HG02870 (cell line): ENCODE measurements around the gene AKR1E2.
"Not testable (repeated sequence)": the region's sequence is repeated elsewhere in the genome, so short reads cannot be mapped to it uniquely, and the experiment has no call there.

Source experiments
- ATAC-seq: cut with Tn5 transposase; IDR thresholded peaks from one replicate; pipeline ENCODE4 v1.9.1; 2021; ENCODE audit warnings: mild to moderate bottlenecking, moderate library complexity; ENCODE audit not compliant: unreplicated experiment

AKR1E2 gene

GRCh38 chr10:4813023-4813422, 13.0 kb upstream of the AKR1E2 start:
- ATAC-seq, result no peak

DNA sequence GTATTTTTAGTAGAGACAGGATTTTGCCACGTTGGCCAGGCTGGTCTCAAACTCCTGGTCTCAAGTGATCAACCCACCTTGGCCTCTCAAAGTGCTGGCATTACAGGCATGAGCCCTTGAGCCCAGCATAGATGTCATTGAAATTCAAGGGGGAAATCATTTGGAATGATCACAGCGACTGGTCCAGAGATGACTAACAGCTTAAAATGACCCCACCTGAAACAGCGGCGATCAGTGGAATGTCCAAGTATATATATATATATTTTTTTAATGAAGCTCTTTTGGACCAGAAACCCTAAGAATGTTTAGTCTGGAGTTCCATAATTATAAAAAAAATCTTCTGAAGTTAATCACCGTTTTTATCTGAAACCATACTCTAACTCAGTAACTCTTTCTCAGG, 12.5 kb upstream of the AKR1E2 start:
- no peak for ATAC-seq

GRCh38 chr10:4815646-4816180, 10.3 kb upstream of the AKR1E2 start:
- ATAC-seq, result not testable (repeated sequence)

DNA sequence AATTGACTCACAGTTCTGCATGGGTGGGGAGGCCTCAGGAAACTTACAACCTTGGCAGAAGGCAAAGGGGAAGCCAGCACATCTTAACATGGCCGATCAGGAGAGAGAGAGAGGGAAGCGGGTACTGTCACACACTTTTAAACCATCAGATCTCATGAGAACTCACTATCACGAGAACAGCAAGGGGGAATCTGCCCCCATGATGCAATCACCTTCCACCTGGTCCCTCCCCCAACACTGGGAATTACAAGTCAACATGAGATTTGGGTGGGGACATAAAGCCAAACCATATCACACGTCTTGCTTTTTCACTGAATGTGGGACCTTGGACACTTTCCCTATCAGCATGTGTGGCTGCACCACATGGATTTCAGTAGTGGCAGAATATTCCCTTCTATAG, 9.0 kb upstream of the AKR1E2 start:
- no peak for ATAC-seq

DNA sequence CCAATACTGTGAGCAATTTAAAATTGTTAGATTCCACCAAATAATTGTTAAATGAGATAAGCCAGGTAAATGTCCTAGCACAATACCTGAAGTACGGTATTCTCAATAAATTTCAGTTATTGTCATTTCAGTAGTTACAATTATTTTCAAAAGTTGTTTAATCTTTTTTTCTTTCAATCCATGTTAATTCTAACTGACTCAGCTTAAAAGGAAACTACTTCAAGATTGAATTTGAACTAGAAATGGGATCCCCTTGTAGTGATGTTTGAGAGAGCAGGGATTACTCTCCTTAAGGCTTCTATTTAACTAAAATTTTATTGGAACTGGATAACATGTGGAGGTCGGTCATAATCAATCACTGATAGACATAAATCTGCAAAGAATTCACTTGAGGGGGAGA, 6.9 kb upstream of the AKR1E2 start:
- ATAC-seq, result no peak

- ATAC-seq, result no peak
Observed at GRCh38 chr10:4819707-4820106, 6.3 kb upstream of the AKR1E2 start.

GRCh38 chr10:4820804-4821401, 5.1 kb upstream of the AKR1E2 start:
- ATAC-seq, result no peak

GRCh38 chr10:4822208-4822607, 3.8 kb upstream of the AKR1E2 start:
- no peak for ATAC-seq

GRCh38 chr10:4824791-4825310, 1.2 kb upstream of the AKR1E2 start:
- no peak for ATAC-seq

DNA sequence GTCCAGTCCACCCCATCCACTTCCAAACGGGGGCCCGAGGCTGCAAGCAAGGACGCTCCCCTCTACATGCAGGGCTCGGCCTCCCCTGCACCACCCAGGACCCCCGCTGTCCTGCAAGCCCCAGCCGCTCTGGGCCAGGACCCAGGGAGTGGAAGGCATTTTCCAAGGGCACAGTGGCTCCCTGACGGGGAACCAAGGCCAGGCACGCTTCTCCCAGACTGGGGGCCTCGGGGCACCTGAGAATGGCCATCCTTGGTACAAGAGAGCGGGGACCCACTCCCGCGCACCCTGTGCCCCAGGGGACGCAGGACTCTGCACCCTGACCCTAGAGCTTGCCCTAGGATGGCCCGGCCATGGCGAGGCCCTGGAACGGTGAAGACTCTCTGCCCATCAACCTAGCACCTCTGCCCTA, 545 bp upstream of the AKR1E2 start:
- no peak for ATAC-seq

DNA sequence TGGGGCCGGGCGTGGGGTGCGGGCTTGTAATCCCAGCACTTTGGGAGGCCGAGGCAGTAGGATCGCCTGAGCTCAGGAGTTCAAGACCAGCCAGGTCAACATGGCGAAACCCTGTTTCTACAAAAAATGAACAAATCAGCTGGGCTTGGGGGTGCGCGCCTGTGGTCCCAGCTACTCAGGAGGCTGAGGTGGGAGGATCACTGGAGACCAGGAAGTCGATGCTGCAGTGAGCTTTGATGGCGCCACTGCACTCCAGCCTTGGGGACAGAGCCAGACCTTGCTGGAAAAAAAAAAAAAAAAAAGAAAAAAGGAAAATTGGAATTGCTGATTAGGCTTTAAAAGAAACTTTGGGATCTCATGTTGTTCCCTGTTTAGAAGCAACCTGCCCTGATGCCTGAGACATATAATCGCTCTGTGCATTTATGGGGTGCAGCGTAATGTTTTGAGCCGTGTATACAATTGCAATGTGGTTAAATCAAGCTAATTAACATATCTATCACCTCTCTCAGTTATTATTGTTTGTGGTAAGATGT, 851 bp downstream of the AKR1E2 start:
- no peak for ATAC-seq

GRCh38 chr10:4828005-4828404, 2.0 kb downstream of the AKR1E2 start:
- no peak for ATAC-seq

- no peak for ATAC-seq
Observed at GRCh38 chr10:4830551-4830950, 4.5 kb downstream of the AKR1E2 start.

DNA sequence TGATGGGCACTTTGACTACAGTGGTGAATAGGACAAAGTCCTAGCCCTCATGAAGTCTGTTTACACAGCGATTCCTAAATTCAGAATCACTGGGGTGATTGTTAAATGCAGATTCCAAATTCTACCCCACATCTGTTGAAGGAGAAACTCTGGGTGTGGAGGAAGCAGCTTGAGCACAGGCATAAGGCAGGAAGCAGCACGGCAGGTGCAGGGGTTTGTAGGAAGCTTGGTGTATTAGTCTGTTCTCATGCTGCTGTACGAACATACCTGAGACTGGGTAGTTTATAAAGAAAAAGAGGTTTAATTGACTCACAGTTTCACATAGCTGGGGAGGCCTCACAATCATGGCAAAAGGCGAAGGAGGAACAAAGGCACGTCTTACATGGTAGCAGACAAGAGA, 5.1 kb downstream of the AKR1E2 start:
- ATAC-seq, result no peak

DNA sequence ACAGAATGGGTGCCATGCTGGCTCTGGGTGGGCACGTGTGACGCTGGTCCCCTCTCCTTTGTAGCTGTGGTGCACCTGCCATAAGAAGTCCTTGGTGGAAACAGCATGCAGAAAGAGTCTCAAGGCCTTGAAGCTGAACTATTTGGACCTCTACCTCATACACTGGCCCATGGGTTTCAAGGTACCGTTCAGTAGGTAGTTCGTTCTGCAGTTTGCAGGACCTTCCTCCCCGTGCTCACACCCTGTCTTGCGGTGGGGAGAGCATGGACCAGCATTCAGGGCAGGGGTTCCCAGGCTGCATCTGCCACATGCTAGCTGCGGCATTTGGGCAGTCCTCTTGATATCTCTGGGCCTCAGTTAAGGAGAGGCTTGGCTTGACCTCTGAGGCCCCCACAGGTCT, 7.3 kb downstream of the AKR1E2 start:
- ATAC-seq, result no peak

GRCh38 chr10:4834898-4835405, 8.9 kb downstream of the AKR1E2 start:
- no peak for ATAC-seq

DNA sequence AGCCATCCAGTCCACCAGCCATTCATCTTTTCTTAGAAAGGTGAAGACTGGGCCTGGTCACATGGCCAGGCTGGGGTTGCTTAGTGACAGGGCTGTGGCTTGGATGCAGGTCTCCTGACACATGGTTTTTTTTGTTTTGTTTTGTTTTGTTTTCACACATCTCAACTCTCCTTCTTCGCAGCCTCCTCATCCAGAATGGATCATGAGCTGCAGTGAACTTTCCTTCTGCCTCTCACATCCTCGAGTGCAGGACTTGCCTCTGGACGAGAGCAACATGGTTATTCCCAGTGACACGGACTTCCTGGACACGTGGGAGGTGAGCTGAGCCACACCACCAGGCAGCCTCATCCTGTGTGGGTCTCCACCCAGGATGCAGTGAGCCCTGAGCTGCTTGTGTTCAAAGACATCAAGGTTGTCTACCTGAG, 9.5 kb downstream of the AKR1E2 start:
- no peak for ATAC-seq

DNA sequence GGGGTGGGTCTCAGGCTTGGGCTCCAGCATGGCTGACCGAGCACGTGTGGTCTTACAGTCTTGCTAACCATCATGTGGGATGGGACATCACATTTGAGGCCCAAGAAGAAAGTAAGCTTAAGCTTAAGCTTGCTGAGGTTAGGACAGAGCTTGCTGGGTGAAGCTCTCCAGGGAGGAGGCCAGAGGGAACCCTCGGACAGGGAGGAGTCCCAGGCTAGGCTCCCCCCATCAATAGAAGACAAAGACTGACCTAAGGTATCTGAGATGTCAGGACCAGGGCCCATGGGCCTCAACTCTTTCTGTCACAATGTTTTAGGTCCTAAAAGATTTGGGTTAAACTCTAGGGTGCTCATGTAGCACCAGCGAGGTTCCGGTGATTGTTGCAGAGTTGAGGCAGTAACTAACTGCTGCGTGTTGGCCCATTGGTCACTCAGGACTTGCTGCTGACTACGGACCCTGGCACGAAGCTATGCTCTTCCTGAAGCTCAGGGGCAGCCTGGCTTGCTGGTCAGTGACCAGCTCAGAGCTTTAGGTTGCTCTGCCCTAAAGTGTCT, 10.5 kb downstream of the AKR1E2 start:
- ATAC-seq, result no peak

GRCh38 chr10:4837551-4837950, 11.5 kb downstream of the AKR1E2 start:
- ATAC-seq, result no peak

DNA sequence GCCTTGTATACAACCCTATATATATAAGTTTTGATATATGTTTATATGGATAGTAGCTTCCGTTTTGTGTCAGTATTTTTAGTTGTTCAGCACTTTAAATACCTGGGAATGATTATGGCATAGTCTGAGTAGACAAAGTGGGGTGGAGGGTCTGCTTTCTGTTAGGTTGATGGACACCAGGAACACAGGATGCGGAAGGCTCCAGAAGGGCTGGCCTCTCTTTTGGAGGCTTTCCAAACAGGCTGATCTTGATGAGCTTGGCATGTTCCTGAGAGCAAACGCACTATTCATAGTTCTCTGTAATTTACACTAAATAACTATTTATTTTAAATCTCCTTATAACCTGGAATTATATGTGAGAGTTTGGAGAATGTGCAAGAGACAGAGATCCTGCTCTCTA, 12.7 kb downstream of the AKR1E2 start:
- no peak for ATAC-seq

- ATAC-seq, result no peak
Observed at GRCh38 chr10:4839353-4839752, 13.3 kb downstream of the AKR1E2 start.

GRCh38 chr10:4840151-4840550, 14.1 kb downstream of the AKR1E2 start:
- no peak for ATAC-seq
